ENCODE data around the gene SETD7.

Gene SETD7

GRCh38 chr4:139555705-139556070, 331 bp downstream of the SETD7 start:
- Histone ChIP-seq H3K27ac (peak overlapping the region; percentile 96 to 100 (median 99)), H4K20me1 (peaks cover 32 to 43% (median 41%) of the 10 kb centered on the region in 11 experiments), H3K36me3 (peaks cover 0 to 17% (median 0%) of the 10 kb centered on the region in 11 experiments; a peak in 1 of 22 replicates), H3K4me1 (peaks cover 63 to 77% (median 71%) of the 10 kb centered on the region in 10 experiments), H3K9ac (peak overlapping the region; percentile 97 to 100 (median 98)), H3K4me3 (peak overlapping the region; percentile 84 to 97 (median 92)), H3K4me2 (peak overlapping the region; percentile 89 to 98 (median 94)), H3K9me3 (replicated peaks in 1 of 11) (no peaks in the 10 kb centered on the region), H3K27me3 (peaks cover 0 to 31% (median 23%) of the 10 kb centered on the region in 11 experiments; a peak in 16 of 22 replicates)
- peak in 7 of 11 experiments; percentile 11 to 71 (median 50); a peak in 6 of 22 replicates for TF ChIP-seq Cebpa-rat (IDR thresholded peaks at IDR 0.05)

GRCh38 chr4:139554893-139555704, 920 bp downstream of the SETD7 start:
- Histone ChIP-seq H3K4me2 (peak overlapping the region; percentile 89 to 98 (median 94)), H3K4me3 (peak overlapping the region; percentile 84 to 97 (median 92)), H3K27ac (peak overlapping the region; percentile 96 to 100 (median 99)), H3K27me3 (peaks cover 0 to 31% (median 23%) of the 10 kb centered on the region in 11 experiments; a peak in 16 of 22 replicates), H3K36me3 (peaks cover 0 to 20% (median 0%) of the 10 kb centered on the region in 11 experiments; a peak in 2 of 22 replicates), H4K20me1 (peaks cover 38 to 49% (median 47%) of the 10 kb centered on the region in 11 experiments), H3K9me3 (replicated peaks in 1 of 11) (no peaks in the 10 kb centered on the region), H3K4me1 (peaks cover 58 to 77% (median 71%) of the 10 kb centered on the region in 10 experiments), H3K9ac (peak overlapping the region; percentile 97 to 100 (median 98))
- no peak for TF ChIP-seq Cebpa-rat (IDR thresholded peaks at IDR 0.05)

- H3K9ac ChIP-seq: peak overlapping the region; percentile 97 to 100 (median 98)
- H3K4me2 ChIP-seq: peak overlapping the region; percentile 89 to 98 (median 94)
- H3K9me3 ChIP-seq (replicated peaks in 1 of 11): no peaks in the 10 kb centered on the region
- H3K36me3 ChIP-seq: peaks cover 0 to 21% (median 0%) of the 10 kb centered on the region in 11 experiments; a peak in 2 of 22 replicates
- peak overlapping the region; percentile 84 to 97 (median 92) for H3K4me3 ChIP-seq
- peaks cover 44 to 54% (median 53%) of the 10 kb centered on the region in 11 experiments for H4K20me1 ChIP-seq
- peak overlapping the region; percentile 96 to 100 (median 99) for H3K27ac ChIP-seq
- peaks cover 56 to 77% (median 71%) of the 10 kb centered on the region in 10 experiments for H3K4me1 ChIP-seq
- TF ChIP-seq Cebpa-rat (IDR thresholded peaks at IDR 0.05): no peak
- H3K27me3 ChIP-seq: peaks cover 0 to 31% (median 23%) of the 10 kb centered on the region in 11 experiments; a peak in 16 of 22 replicates
Observed at GRCh38 chr4:139554642-139554892, 1.5 kb downstream of the SETD7 start.

- Histone ChIP-seq H3K36me3 (peaks cover 0 to 21% (median 0%) of the 10 kb centered on the region in 11 experiments; a peak in 2 of 22 replicates), H3K9ac (peak overlapping the region; percentile 97 to 100 (median 98)), H3K27ac (peak overlapping the region; percentile 96 to 100 (median 99)), H3K4me1 (peaks cover 56 to 77% (median 70%) of the 10 kb centered on the region in 10 experiments), H3K4me2 (peak overlapping the region; percentile 89 to 98 (median 94)), H3K27me3 (peaks cover 0 to 28% (median 23%) of the 10 kb centered on the region in 11 experiments; a peak in 16 of 22 replicates), H4K20me1 (peaks cover 49 to 60% (median 58%) of the 10 kb centered on the region in 11 experiments), H3K4me3 (peak overlapping the region; percentile 84 to 97 (median 92)), H3K9me3 (replicated peaks in 1 of 11) (no peaks in the 10 kb centered on the region)
- no peak for TF ChIP-seq Cebpa-rat (IDR thresholded peaks at IDR 0.05)
Observed at GRCh38 chr4:139553751-139554641, 2.0 kb downstream of the SETD7 start.

- Histone ChIP-seq H3K4me3 (peak overlapping the region in 6 of 10 experiments; percentile 11 to 96 (median 92); a peak in 10 of 20 replicates), H3K27ac (peak overlapping the region in 3 of 11 experiments; percentile 33 to 100 (median 99); a peak in 3 of 22 replicates), H3K9me3 (replicated peaks in 1 of 11) (no peaks in the 10 kb centered on the region), H3K36me3 (peaks cover 0 to 29% (median 8%) of the 10 kb centered on the region in 11 experiments; a peak in 15 of 22 replicates), H3K9ac (peak overlapping the region in 10 of 11 experiments; percentile 9 to 100 (median 98); a peak in 15 of 22 replicates), H4K20me1 (peaks cover 62 to 72% (median 71%) of the 10 kb centered on the region in 11 experiments), H3K27me3 (peaks cover 0 to 16% (median 11%) of the 10 kb centered on the region in 11 experiments; a peak in 16 of 22 replicates), H3K4me1 (peaks cover 43 to 70% (median 61%) of the 10 kb centered on the region in 10 experiments), H3K4me2 (peak overlapping the region; percentile 89 to 98 (median 94))
- no peak for TF ChIP-seq Cebpa-rat (IDR thresholded peaks at IDR 0.05)
Observed at GRCh38 chr4:139552517-139553307, 3.3 kb downstream of the SETD7 start.

- no peak for TF ChIP-seq Cebpa-rat (IDR thresholded peaks at IDR 0.05)
- H4K20me1 ChIP-seq: peaks cover 80 to 91% (median 90%) of the 10 kb centered on the region in 11 experiments
- H3K27ac ChIP-seq: 0 out of 22 replicates have a peak overlapping the region, but pooled peaks of 2 of the 11 experiments have one; percentile 5 to 15
- H3K9ac ChIP-seq: no peak overlapping the region
- peaks cover 38 to 64% (median 54%) of the 10 kb centered on the region in 10 experiments for H3K4me1 ChIP-seq
- H3K4me2 ChIP-seq: peak overlapping the region in 10 of 11 experiments; percentile 1 to 98 (median 90); a peak in 20 of 22 replicates
- peaks cover 15 to 47% (median 26%) of the 10 kb centered on the region in 11 experiments for H3K36me3 ChIP-seq
- H3K27me3 ChIP-seq: no peaks in the 10 kb centered on the region; a peak in 1 of 22 replicates
- H3K9me3 ChIP-seq (replicated peaks in 1 of 11): no peaks in the 10 kb centered on the region
- no peak overlapping the region for H3K4me3 ChIP-seq
Observed at GRCh38 chr4:139550724-139551429, 5.1 kb downstream of the SETD7 start.

GRCh38 chr4:139547979-139548378, 8.0 kb downstream of the SETD7 start:
- Histone ChIP-seq H3K27ac (no peak overlapping the region), H3K4me3 (no peak overlapping the region), H3K4me2 (0 out of 22 replicates have a peak overlapping the region, but pooled peaks of 1 of the 11 experiments have one; percentile 2), H3K9me3 (replicated peaks in 1 of 11) (no peaks in the 10 kb centered on the region), H3K4me1 (peaks cover 25 to 53% (median 38%) of the 10 kb centered on the region in 10 experiments), H4K20me1 (peaks cover 93 to 100% (median 97%) of the 10 kb centered on the region in 11 experiments), H3K27me3 (no peaks in the 10 kb centered on the region), H3K9ac (no peak overlapping the region), H3K36me3 (peaks cover 42 to 64% (median 53%) of the 10 kb centered on the region in 11 experiments)
- no peak for TF ChIP-seq Cebpa-rat (IDR thresholded peaks at IDR 0.05)

All from BLaER1 treated with 17β-estradiol and CSF1 and Interleukin-3, amounts not matched to agents 10 nM and 100 nM (cell line).